GM21576 (cell line): ENCODE measurements around the gene HMCN1.
"Not testable (repeated sequence)": the region's sequence is repeated elsewhere in the genome, so short reads cannot be mapped to it uniquely, and the experiment has no call there.

Source experiments
- ATAC-seq: cut with Tn5 transposase; IDR thresholded peaks from one replicate; pipeline ENCODE4 v1.9.1; 2021; ENCODE audit warnings: mild to moderate bottlenecking, moderate library complexity; ENCODE audit not compliant: unreplicated experiment

The HMCN1 gene

DNA sequence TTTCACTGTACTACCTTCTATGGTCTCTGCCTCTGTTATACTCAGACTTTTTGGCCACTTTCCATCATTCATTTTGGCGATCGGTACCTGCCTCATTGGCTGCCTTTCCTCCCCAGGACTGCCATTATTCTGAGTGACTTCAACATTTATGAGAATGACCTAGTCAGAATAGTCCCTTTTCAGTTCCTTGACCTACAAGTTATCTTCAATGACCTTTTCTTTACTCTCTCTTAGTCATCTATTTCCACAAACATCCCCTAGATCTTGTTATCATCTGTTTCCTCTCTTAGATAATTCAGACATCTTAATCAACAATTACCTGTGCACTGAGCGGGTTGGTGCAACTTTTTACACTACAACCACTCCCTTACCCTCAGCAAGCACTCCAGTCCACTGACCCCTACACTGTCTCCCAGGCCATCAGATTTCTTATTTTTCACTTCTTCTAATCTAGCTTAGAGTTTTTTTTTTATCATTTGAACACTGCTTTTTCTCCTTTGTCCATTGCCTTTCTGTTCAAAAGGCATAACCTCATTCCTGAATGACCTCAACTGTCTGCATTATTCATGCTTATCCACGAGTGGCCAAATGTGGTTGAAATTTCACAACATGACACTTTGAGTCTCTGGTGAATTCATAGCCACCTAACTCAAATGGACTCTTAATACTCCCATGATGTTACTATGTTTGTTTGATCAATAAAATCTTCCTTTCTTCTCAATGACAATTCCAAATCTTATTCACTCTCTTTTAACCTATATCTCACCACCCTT, 112.7 kb downstream of the HMCN1 start:
- no peak for ATAC-seq

DNA sequence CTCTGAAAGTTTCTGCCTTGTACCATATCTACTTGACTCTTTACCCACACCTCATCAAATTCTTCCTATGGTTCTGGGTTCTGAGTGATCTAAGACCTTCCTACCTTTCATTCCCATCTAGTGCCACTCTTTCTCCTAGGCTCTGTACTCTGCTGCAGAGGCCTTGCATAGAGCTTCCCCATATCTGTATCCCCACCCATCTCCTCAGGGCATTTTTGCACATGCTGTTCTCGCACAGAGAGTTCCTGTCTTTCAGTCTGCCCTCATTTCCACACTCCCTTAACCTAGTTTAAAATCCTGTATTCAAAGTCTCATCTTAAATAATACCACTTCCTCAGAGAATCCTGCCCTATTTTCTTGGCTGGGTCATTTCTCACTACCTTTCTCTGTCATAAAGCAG, 114.8 kb downstream of the HMCN1 start:
- no peak for ATAC-seq

DNA sequence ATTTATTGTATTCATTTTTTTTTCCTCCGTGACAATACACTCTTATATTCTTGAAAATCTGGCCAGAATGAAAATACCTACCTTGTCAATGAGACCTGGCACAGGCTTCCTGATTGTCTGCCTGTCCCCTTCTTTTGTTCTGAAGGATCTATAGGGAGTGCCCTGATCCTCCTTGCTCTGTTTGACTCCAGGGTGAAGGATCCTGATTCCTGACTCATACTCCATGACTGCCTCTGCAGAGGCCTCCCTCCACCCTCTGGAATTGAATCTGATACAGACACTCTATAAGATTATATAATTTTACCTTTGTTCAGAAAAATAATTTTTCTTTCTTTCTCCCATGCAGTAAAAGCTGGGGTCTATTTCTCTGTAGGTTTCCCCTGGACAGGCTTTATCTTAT, 116.2 kb downstream of the HMCN1 start:
- ATAC-seq: no peak

DNA sequence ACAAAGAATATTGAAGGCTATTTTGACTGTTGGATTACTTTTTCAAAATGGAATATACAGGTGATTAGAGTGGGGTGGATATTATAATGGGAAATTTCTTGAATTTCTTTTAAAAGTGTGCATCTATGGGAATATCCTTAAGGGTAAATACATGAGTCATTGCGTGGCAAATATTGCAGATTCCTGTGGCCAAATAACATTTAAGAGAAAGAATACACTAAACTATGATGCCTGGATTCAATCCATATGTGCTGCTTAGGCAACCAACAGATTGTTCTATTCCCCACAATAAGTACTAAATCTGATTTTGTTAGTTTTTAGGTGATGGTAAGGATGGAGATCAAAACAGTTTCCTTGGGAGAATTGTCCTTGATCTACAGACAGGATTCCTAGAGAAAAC, 119.5 kb downstream of the HMCN1 start:
- no peak for ATAC-seq

GRCh38 chr1:185856482-185856881, 122.3 kb downstream of the HMCN1 start:
- ATAC-seq: no peak

DNA sequence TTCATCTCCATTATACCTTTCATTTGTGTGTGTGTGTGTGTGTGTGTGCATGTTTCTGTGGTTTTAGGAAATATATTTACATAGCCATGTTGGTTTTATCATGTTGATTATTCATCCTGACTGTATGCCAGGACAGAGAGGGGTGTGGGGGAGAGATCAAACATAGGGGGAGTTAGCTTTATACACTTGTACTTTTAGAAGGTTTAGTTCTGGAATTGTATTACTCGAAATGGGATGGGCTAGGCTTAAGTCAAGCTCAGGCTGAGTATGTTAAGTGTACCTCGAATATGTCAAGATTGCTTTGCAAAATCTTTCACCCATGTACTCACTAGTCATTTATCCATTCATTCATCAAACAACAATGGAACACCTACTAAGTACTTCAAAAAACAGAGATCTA, 123.3 kb downstream of the HMCN1 start:
- no peak for ATAC-seq

DNA sequence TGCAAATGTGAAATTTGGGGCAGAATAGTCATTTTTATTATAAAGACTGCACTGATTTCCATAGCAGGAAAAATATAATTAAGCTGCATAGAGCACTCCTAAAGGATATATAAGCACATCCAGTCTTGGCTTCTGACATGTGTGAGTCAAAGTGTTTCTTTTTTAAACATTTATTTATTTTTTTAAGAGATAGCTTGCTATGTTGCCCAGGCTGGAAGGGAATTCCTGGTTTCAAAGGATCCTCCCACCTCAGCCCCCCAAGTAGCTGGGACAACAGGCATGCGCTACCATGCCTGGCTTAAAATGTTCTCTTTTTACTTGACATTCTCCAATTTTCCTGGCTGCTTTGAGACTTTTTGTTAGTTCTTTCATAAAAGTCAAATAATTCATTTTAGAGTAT, 126.1 kb downstream of the HMCN1 start:
- ATAC-seq: no peak

GRCh38 chr1:185860859-185861258, 126.7 kb downstream of the HMCN1 start:
- no peak for ATAC-seq

DNA sequence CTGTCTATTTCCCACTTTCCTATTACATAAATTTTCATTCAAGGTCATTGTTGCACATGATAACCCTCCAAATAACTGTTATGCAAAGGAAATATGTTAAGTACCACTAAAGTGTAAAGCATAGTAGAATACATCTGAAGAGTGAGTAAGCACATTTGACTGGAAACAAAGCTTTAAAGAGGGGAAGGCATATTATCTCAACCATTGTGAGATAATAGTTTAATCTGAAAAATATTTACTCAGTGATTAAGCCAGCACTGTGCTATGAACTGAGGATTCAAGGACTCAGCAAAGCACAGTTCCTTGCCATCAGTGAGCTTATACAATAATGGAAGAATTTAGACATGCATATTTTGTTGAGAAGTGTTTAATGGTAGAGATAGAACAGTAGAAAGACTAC, 127.4 kb downstream of the HMCN1 start:
- no peak for ATAC-seq

GRCh38 chr1:185862235-185862634, 128.0 kb downstream of the HMCN1 start:
- ATAC-seq: no peak

DNA sequence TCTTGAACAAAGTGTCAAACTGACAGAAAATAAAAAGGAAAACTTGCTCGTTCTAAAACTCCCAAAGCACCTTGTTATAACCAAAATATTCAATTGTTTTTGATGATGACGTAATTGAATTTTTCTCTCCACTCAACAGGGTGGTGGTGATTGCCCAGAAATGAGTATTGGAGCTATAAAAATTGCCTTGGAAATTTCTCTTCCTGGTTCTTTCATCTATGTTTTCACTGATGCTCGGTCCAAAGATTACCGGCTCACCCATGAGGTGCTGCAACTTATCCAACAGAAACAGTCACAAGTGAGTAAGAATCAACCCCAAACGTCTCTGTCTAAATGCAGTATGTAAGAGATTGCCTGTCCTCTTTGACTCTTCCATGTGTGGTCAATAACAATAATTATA, 130.1 kb downstream of the HMCN1 start:
- ATAC-seq: no peak

GRCh38 chr1:185864889-185865517, 130.8 kb downstream of the HMCN1 start:
- no peak for ATAC-seq

- ATAC-seq: no peak
These were observed 135.4 kb downstream of the HMCN1 start for GRCh38 chr1:185869590-185869989.

GRCh38 chr1:185871627-185872150, 137.5 kb downstream of the HMCN1 start:
- no peak for ATAC-seq

DNA sequence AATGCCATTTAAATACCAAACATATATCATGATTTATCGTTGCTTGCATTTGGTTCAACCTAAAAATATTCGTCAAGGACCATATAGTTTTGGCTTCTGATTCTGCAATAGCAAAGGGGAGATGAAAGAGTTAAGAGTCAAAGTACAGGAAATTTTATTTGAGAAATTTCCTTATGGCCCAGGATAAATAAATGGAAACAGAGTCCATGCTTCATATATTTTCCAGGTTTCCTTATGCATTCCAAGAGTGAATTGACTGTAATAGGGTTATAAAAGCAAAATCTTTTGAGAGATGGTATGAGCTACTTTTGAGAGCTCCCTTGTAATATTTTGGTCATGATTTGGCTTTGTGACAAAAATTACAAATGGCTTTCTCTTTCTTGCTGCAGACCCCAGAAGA, 140.1 kb downstream of the HMCN1 start:
- ATAC-seq: no peak

- ATAC-seq: no peak
These were observed 146.1 kb downstream of the HMCN1 start for GRCh38 chr1:185880330-185880729.

- ATAC-seq: no peak
These were observed 146.7 kb downstream of the HMCN1 start for GRCh38 chr1:185880779-185881333.

DNA sequence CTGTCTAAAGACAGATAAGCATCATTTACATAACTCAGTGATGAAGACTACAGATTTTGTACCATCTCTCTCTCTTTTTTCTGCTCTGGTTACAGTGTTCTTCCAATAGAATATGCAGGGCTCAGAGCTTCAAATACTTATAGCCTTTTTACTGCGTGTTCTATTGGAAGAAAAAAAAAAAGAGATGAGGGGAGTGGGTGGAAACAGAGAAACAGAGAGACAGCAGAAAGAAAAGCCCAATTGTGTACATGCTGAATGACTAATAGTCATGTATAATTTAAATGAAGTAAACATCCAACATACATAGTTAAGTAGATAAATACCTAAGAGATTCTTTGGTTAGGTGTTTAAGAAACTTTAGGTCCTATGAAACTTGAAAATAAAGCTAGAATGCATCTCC, 151.9 kb downstream of the HMCN1 start:
- no peak for ATAC-seq

- no peak for ATAC-seq
These were observed 152.5 kb downstream of the HMCN1 start for GRCh38 chr1:185886671-185887070.

DNA sequence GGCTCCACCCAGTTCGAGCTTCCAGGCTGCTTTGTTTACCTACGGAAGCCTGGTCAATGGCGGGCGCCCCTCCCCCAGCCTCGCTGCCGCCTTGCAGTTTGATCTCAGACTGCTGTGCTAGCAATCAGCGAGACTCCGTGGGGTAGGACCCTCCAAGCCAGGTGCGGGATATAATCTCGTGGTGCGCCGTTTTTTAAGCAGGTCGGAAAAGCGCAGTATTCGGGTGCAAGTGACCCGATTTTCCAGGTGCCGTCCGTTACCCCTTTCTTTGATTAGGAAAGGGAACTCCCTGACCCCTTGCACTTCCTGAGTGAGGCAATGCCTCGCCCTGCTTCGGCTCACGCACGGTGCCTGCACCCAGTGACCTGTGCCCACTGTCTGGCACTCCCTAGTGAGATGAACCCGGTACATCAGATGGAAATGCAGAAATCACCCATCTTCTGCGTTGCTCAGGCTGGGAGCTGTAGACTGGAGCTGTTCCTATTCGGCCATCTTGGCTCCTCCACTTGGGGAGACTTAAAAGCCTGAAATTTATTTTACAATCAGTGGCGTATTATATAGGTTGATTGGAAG, 158.7 kb downstream of the HMCN1 start:
- ATAC-seq: not testable (repeated sequence)

GRCh38 chr1:185894791-185895190, 160.6 kb downstream of the HMCN1 start:
- ATAC-seq: no peak
